ENCODE results near the gene PRRC2B. TPM values are rescaled to one million over a fixed set of nuclear protein-coding genes. Genes with fewer than 3 reads are reported as not detected.
A peak's percentile ranks its signal among the peaks of the same experiment; 100 is the strongest.

PRRC2B gene
- total and polyA plus RNA-seq, 2 experiments from 2014 or later, result 45.0 to 193 TPM

- H3K36me3 Mint-ChIP-seq (ENCODE audit: low read depth), result peaks cover 35% of the 10 kb centered on the region
- Histone ChIP-seq H3K36me3 (ENCODE audit: insufficient read depth) (no peaks in the 10 kb centered on the region), H3K27ac (ENCODE audit: low read depth) (peak overlapping the region; percentile 85), H2AFZ (no peak overlapping the region), H4K20me1 (replicated peaks; ENCODE audit: insufficient read depth) (peaks cover 78% of the 10 kb centered on the region), H3F3A (replicated peaks; ENCODE audit: low read depth) (peaks cover 35% of the 10 kb centered on the region), H3K4me2 (peak overlapping the region; percentile 68; the same call in 1 of the 2 replicates), H3K4me3 (no peak overlapping the region), H3K4me1 (ENCODE audit: insufficient read depth) (peaks cover 93% of the 10 kb centered on the region), H3K79me2 (replicated peaks; ENCODE audit: insufficient read depth) (peaks cover 100% of the 10 kb centered on the region), H3K27me3 (ENCODE audit: insufficient read depth) (no peaks in the 10 kb centered on the region), H3K9me2 (ENCODE audit: insufficient read depth) (no peaks in the 10 kb centered on the region)
- no peak for TF ChIP-seq CTCF (conservative IDR thresholded peaks at IDR 0.05; ENCODE audit: low read depth in 2 of 2)
- TF ChIP-seq NANOG (IDR thresholded peaks at IDR 0.05; ENCODE audit: borderline replicate concordance), result no peak
- no peak for TF ChIP-seq REST (IDR thresholded peaks at IDR 0.05; ENCODE audit: unreplicated experiment)
- TF ChIP-seq STAT1 (IDR thresholded peaks at IDR 0.05; ENCODE audit: unreplicated experiment), result no peak
- TF ChIP-seq EZH2 (IDR thresholded peaks at IDR 0.05; ENCODE audit: low read depth, unreplicated experiment), result no peak
- TF ChIP-seq ZNF114 (CRISPR knock-in tag; IDR thresholded peaks at IDR 0.05), result no peak
- no peak for TF ChIP-seq POLR2AphosphoS5 (IDR thresholded peaks at IDR 0.05; ENCODE audit: low read depth)
- no peak for TF ChIP-seq EZH2phosphoT487 (IDR thresholded peaks at IDR 0.05; ENCODE audit: unreplicated experiment)
- TF ChIP-seq ZNF462 (CRISPR knock-in tag; IDR thresholded peaks at IDR 0.05), result no peak
- no peak for TF ChIP-seq CREB1 (CRISPR knock-in tag; IDR thresholded peaks at IDR 0.05; ENCODE audit: low read depth)
- TF ChIP-seq ZNF331 (CRISPR knock-in tag; IDR thresholded peaks at IDR 0.05; ENCODE audit: low read depth), result no peak
- TF ChIP-seq JUNB (IDR thresholded peaks at IDR 0.05; ENCODE audit: unreplicated experiment), result no peak
- TF ChIP-seq ETS1 (IDR thresholded peaks at IDR 0.05), result no peak
- DNase-seq (ENCODE audit: low spot score), result no peak
- H3K27ac Mint-ChIP-seq, result no peak overlapping the region
- peaks cover 29% of the 10 kb centered on the region for H3K27me3 Mint-ChIP-seq (ENCODE audit: insufficient read depth, low read depth, poor library complexity)
- ATAC-seq, result no peak
- no peaks in the 10 kb centered on the region for H3K9me3 Mint-ChIP-seq
- peaks cover 84% of the 10 kb centered on the region for H3K4me1 Mint-ChIP-seq
- no peak overlapping the region; the same call in 2 of the 3 replicates for H3K4me3 Mint-ChIP-seq
Observed at GRCh38 chr9:131400627-131401026, 6.7 kb downstream of the PRRC2B start.
